Lower leg skin (tissue), 4 donors: ENCODE measurements around the gene CCDC184. TPM values are rescaled to one million over a fixed set of nuclear protein-coding genes. Genes with fewer than 3 reads are reported as not detected.

Source experiments
- DNase-seq, 2 donors: peaks; one replicate each; pipeline ENCODE4 v3.0.0-alpha.2; 2019; ENCODE audit warnings: low spot score in 2 of 2
- H3K4me3 ChIP-seq: fragments of 200-600 bp; sonication (generic); 2 replicates; pipeline ENCODE4 v1.5.1; 2017; ENCODE audit warnings: mild to moderate bottlenecking, low read depth; ENCODE audit not compliant: poor library complexity, severe bottlenecking
- CTCF ChIP-seq, 3 donors: fragments of 450-650 bp; IDR thresholded peaks; one replicate each; pipeline ENCODE4 v1.5.1; 2016; ENCODE audit warnings: antibody characterized with exemption in 3 of 3, mild to moderate bottlenecking in 3 of 3, moderate library complexity in 2 of 3
- POLR2A ChIP-seq, 2 donors: fragments of 450-650 bp; IDR thresholded peaks; one replicate each; pipeline ENCODE4 v1.6.1; 2016 to 2017; ENCODE audit warnings: antibody characterized with exemption in 2 of 2, mild to moderate bottlenecking in 1 of 2, moderate library complexity in 1 of 2
- WGBS, 2 donors: methylation state at CpG; one replicate each; pipeline ENCODE4 v1.1.5; 2018; 5-methylcytosine and 5-hydroxymethylcytosine counted together
- intact Hi-C: fragments of 100-400 bp; cut with DNase I; formaldehyde crosslinking; loops from one replicate; pipeline ENCODE4 v1.15.0; 2023; ENCODE audit warnings: low total_unique reads
- total RNA-seq, 4 donors: library from RNA; depleted of rRNA; stranded (reverse); fragments of >200 nt; gene quantifications; one replicate each; pipeline ENCODE4 v1.1.0, GENCODE V29; 2016

The CCDC184 gene
- total RNA-seq, 4 donors from 2014 or later: 0.13 to 0.36 (median 0.22) TPM; not detected in 1

- intact Hi-C loops: no loop called here
- 95 to 96% methylated on average over 2 of the region's 2 CpGs for WGBS, 2 donors
- TF ChIP-seq POLR2A (IDR thresholded peaks at IDR 0.05) (no peak), CTCF (IDR thresholded peaks at IDR 0.05) (no peak)
- no peak overlapping the region for H3K4me3 ChIP-seq
- no peak for DNase-seq
Measured at GRCh38 chr12:48180857-48181495, 2.5 kb upstream of the CCDC184 start.

- 12 to 14% methylated on average over 7 of the region's 7 CpGs for WGBS, 2 donors
- peak overlapping the region; percentile 16 for H3K4me3 ChIP-seq
- DNase-seq: no peak
- no peak for TF ChIP-seq CTCF (IDR thresholded peaks at IDR 0.05)
- no peak for TF ChIP-seq POLR2A (IDR thresholded peaks at IDR 0.05)
- intact Hi-C loops: no loop called here
Measured at GRCh38 chr12:48182631-48183030, 813 bp upstream of the CCDC184 start.

DNA sequence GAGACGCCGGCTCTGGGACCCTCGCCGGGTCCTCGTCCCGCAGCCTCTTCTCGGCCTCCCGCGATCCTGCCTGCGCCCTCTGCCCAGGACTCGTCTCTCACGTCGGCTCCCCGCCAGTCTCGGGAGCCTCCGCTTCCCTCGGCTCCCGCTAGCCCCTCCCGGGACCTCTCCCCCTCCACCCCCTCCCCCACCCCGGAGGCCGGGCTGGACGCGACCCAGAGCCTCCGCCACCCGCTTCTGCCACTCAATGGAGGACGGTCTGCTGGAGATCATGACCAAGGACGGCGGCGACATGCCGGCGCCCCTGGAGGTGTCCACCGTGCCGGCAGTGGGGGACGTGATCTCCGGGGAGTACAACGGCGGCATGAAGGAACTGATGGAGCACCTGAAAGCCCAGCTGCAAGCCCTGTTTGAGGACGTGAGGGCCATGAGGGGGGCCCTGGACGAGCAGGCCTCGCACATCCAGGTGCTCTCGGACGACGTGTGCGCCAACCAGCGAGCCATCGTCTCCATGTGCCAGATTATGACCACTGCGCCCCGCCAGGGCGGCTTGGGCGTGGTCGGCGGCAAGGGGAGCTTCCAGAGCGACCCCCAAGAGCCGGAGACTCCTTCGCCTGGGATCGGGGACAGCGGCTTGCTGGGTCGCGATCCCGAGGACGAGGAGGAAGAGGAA is 568 bp downstream of the CCDC184 start:
- DNase-seq: no peak
- H3K4me3 ChIP-seq: peak overlapping the region; percentile 16
- TF ChIP-seq CTCF (IDR thresholded peaks at IDR 0.05): no peak
- TF ChIP-seq POLR2A (IDR thresholded peaks at IDR 0.05): no peak
- intact Hi-C loops: no loop called here
- 3 to 6% methylated on average over 31 to 49 of the region's 61 CpGs for WGBS, 2 donors

DNA sequence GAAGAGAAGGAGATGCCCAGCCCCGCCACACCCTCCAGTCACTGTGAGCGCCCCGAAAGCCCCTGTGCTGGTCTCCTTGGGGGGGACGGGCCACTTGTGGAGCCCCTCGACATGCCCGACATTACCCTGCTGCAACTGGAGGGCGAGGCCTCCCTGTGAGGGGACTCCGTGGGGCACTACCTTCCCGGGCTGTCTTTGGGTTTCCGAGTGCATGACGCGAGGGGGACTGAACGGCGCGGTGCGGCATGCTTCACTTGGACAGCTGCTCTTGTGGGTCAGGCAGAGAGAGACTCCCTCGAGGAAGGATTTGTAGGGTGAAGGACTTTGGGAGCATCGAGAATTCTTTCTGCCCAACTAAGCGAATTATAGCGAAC is 1.1 kb downstream of the CCDC184 start:
- DNase-seq: no peak
- intact Hi-C loops: no loop called here
- H3K4me3 ChIP-seq: no peak overlapping the region
- TF ChIP-seq POLR2A (IDR thresholded peaks at IDR 0.05): no peak
- TF ChIP-seq CTCF (IDR thresholded peaks at IDR 0.05): no peak
- 3 to 4% methylated on average over 10 to 12 of the region's 20 CpGs for WGBS, 2 donors

- 58 to 63% methylated on average over 10 of the region's 10 CpGs for WGBS, 2 donors
- DNase-seq: no peak
- intact Hi-C loops: no loop called here
- no peak overlapping the region for H3K4me3 ChIP-seq
- TF ChIP-seq POLR2A (IDR thresholded peaks at IDR 0.05): no peak
- no peak for TF ChIP-seq CTCF (IDR thresholded peaks at IDR 0.05)
Measured at GRCh38 chr12:48185181-48185919, 1.9 kb downstream of the CCDC184 start.
